ENCODE data around the gene KCNT2. TPM values are rescaled to one million over a fixed set of nuclear protein-coding genes. Genes with fewer than 3 reads are reported as not detected.
"Not testable (repeated sequence)": the region's sequence is repeated elsewhere in the genome, so short reads cannot be mapped to it uniquely, and the experiment has no call there.

The KCNT2 gene
- total and polyA plus RNA-seq, 11 donors = 0.15 to 6.9 (median 0.57) TPM

DNA sequence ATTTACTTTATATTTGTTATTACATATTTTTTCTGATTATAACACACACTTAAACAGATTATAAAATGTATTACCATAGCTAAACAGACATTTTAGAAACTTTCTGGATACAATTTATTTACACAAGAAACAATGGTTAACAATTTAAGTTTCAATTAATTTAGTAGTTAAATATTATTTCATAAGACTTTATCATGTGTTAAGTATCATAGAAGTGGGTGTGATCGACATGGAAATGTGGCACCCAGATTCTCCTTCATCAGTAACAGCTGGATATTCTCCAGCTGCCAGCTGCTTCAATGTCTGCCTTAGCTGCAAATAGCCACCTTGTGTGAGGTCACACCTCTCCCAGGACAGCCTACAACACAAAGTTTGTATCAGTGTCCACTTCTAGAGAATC is 97.8 kb downstream of the KCNT2 start:
- TF ChIP-seq POLR2A (IDR thresholded peaks at IDR 0.05) = no peak
- TF ChIP-seq, protein P1, sequence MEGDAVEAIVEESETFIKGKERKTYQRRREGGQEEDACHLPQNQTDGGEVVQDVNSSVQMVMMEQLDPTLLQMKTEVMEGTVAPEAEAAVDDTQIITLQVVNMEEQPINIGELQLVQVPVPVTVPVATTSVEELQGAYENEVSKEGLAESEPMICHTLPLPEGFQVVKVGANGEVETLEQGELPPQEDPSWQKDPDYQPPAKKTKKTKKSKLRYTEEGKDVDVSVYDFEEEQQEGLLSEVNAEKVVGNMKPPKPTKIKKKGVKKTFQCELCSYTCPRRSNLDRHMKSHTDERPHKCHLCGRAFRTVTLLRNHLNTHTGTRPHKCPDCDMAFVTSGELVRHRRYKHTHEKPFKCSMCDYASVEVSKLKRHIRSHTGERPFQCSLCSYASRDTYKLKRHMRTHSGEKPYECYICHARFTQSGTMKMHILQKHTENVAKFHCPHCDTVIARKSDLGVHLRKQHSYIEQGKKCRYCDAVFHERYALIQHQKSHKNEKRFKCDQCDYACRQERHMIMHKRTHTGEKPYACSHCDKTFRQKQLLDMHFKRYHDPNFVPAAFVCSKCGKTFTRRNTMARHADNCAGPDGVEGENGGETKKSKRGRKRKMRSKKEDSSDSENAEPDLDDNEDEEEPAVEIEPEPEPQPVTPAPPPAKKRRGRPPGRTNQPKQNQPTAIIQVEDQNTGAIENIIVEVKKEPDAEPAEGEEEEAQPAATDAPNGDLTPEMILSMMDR (IDR thresholded peaks at IDR 0.05) = no peak
- Histone ChIP-seq H3K9me3 (no peaks in the 10 kb centered on the region), H3K27ac (no peak overlapping the region), H3K4me3 (no peak overlapping the region), H3K27me3 (no peaks in the 10 kb centered on the region), H3K4me1 (peaks cover 0 to 6% (median 0%) of the 10 kb centered on the region in 12 donors), H3K36me3 (no peaks in the 10 kb centered on the region)
- ATAC-seq (no peak), DNase-seq (no peak)
- WGBS, 4 donors = 23 to 47% (median 46%) methylated on average over 1 of the region's 1 CpG
- intact Hi-C loops (cut with DNase I) = no loop called here

GRCh38 chr1:196504224-196504623 is 104.0 kb downstream of the KCNT2 start:
- H3K4me1 ChIP-seq; H3K9me3 ChIP-seq; intact Hi-C loops (cut with DNase I); H3K4me3 ChIP-seq; H3K27me3 ChIP-seq; DNase-seq; H3K27ac ChIP-seq; ATAC-seq; H3K36me3 ChIP-seq: not testable (repeated sequence)
- 90 to 100% (median 100%) methylated on average over 1 of the region's 1 CpG for WGBS, 4 donors

GRCh38 chr1:196502437-196502836 is 105.8 kb downstream of the KCNT2 start:
- H3K27me3 ChIP-seq = no peaks in the 10 kb centered on the region
- DNase-seq (no peak), ATAC-seq (no peak)
- H3K4me3 ChIP-seq = no peak overlapping the region
- no peaks in the 10 kb centered on the region for H3K36me3 ChIP-seq
- intact Hi-C loops (cut with DNase I) = no loop called here
- H3K9me3 ChIP-seq = peaks cover 0 to 3% (median 0%) of the 10 kb centered on the region in 12 donors
- H3K27ac ChIP-seq = no peak overlapping the region
- WGBS, 4 donors = 92 to 95% (median 94%) methylated on average over 2 of the region's 2 CpGs
- H3K4me1 ChIP-seq = no peaks in the 10 kb centered on the region
- TF ChIP-seq, protein P1 (IDR thresholded peaks at IDR 0.05) = no peak
- TF ChIP-seq POLR2A (IDR thresholded peaks at IDR 0.05) = no peak

DNA sequence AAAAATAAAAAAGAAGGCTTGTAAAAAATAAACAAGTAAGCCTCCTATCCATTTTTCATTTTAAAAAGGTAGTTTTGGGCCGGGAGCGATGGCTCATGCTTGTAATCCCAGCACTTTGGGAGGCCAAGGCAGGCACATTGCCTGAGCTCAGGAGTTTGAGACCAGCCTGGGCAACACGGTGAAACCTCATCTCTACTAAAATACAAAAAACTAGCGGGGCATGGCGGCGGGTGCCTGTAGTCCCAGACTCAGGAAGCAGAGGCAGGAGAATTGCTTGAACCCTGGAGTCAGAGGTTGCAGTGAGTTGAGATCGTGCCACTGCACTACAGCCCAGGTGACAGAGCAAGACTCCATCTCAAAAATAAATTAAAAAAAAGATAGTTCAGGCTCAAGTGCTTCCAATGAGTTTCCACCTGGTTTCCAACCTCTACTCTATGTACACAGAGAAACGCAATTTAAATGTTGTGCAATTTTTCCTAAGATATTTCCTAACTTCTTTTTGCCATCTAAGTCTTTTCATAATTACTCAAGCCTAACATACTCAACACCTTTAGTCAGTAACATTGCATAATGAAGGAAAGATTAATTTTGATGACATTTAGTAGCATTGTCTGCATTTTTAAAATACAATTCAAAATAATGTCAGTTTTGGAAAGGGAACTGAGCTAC is 106.3 kb downstream of the KCNT2 start:
- H3K4me1 ChIP-seq = no peaks in the 10 kb centered on the region
- TF ChIP-seq, protein P1 (IDR thresholded peaks at IDR 0.05) = no peak
- no peak for TF ChIP-seq POLR2A (IDR thresholded peaks at IDR 0.05)
- H3K36me3 ChIP-seq = no peaks in the 10 kb centered on the region
- ATAC-seq = no peak
- 88 to 94% (median 92%) methylated on average over 8 of the region's 8 CpGs for WGBS, 4 donors
- H3K27ac ChIP-seq = no peak overlapping the region
- no peaks in the 10 kb centered on the region for H3K27me3 ChIP-seq
- peaks cover 0 to 3% (median 0%) of the 10 kb centered on the region in 12 donors for H3K9me3 ChIP-seq
- intact Hi-C loops (cut with DNase I) = no loop called here
- H3K4me3 ChIP-seq = no peak overlapping the region
- DNase-seq = no peak

- H3K9me3 ChIP-seq = no peaks in the 10 kb centered on the region
- TF ChIP-seq, protein P1 (IDR thresholded peaks at IDR 0.05) = no peak
- TF ChIP-seq POLR2A (IDR thresholded peaks at IDR 0.05) = no peak
- intact Hi-C loops (cut with DNase I) = no loop called here
- ATAC-seq (no peak), DNase-seq (no peak)
- no peak overlapping the region for H3K4me3 ChIP-seq
- WGBS, 4 donors = 90 to 94% (median 92%) methylated on average over 4 of the region's 4 CpGs
- no peaks in the 10 kb centered on the region for H3K36me3 ChIP-seq
- no peaks in the 10 kb centered on the region for H3K4me1 ChIP-seq
- H3K27me3 ChIP-seq = no peaks in the 10 kb centered on the region
- H3K27ac ChIP-seq = no peak overlapping the region
Observed at GRCh38 chr1:196497817-196498216, 110.4 kb downstream of the KCNT2 start.

Data from heart left ventricle (tissue), 16 donors.